HG03469 (cell line): ENCODE results near the gene TMEM156.
"Not testable (repeated sequence)": the region's sequence is repeated elsewhere in the genome, so short reads cannot be mapped to it uniquely, and the experiment has no call there.

ENCODE experiments used
- ATAC-seq: cut with Tn5 transposase; IDR thresholded peaks from one replicate; pipeline ENCODE4 v1.9.1; 2021; ENCODE audit warnings: mild to moderate bottlenecking, moderate library complexity, moderate number of reproducible peaks; ENCODE audit not compliant: unreplicated experiment

The TMEM156 gene

GRCh38 chr4:38958453-38959190, 73.6 kb downstream of the TMEM156 start:
- no peak for ATAC-seq

GRCh38 chr4:38957893-38958292, 74.3 kb downstream of the TMEM156 start:
- no peak for ATAC-seq

DNA sequence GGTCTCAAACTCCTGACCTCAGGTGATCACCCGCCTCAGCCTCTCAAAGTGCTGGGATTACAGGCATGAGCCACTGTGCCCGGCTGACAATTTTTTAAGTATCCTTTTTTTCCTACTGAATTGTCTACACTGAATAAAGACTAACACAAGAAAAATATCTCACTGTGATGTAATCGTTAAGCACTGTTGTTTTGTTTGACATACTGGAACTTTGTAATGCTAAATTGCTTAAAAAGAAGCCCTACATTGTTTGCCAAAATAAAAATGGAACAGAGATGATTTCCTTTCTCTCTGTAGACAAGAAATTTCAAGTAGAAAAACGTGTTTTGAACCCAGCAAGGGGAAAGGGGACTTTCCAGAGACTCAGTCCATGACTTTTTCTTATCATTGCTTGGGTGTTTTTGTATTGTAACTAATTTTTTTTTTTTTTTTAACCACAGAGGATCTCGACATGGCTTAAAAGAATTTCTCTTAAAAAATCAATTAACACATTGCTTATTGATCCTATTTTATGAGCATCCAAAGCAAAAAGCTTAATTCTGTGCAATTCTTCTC, 74.9 kb downstream of the TMEM156 start:
- no peak for ATAC-seq

- no peak for ATAC-seq
These were observed 76.3 kb downstream of the TMEM156 start for GRCh38 chr4:38955957-38956356.

- no peak for ATAC-seq
These were observed 77.5 kb downstream of the TMEM156 start for GRCh38 chr4:38954727-38955126.

- ATAC-seq, result no peak
These were observed 80.2 kb downstream of the TMEM156 start for GRCh38 chr4:38952017-38952416.

DNA sequence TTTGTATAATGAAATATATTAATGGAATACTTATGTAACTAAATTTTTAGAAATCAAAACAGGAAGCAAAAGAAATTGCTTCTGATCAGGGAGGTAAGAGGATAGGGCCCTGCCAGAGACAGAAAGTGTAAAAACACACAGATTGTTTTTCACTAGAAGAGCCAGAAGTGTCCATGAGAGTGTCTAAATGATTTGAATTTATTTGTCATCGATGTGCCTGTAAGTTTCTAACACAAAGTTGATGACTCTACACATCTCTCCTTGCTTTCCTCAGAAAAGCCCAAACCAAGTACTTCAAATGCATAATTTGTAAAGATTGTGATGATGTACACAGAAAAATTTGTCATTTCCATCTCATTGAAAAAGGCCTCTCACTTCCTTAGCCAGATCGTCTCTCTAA, 80.6 kb downstream of the TMEM156 start:
- no peak for ATAC-seq

DNA sequence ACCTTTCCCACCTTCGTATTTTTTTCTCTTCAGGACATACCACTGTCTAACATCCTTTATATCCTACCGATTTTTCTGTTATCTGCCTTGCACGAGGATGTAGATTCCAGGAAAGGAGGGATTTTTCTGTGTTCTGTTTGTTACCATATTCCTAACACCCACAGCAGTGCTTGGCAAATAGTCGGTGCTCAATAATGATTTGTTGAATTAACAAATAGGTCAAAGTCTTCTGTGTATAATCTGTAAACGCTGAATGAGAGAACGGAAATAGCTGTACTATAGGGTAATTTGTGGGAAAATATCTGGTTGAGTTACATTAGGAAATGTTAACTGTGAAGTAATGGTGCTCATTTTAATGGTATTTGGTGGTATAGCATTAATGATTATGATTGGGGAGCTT, 81.5 kb downstream of the TMEM156 start:
- no peak for ATAC-seq

DNA sequence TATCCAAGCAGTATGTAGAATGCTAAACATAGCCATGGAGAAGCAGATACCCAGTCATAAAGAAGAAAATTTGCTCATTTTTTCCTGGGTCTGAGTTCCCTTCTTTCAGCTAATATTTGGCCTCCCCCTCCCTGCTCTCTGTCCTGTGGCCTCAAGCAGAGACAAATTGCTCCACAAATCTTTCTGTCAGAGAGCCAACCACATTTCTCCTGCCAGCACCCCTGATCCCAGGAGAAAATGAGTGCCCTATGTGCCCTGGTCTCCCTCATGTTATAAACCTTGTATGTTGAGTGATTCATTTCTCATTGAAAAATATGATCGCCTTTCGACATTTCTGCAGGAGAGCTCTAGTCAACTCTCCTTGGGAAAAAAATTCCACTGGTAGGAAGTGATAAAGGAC, 82.0 kb downstream of the TMEM156 start:
- ATAC-seq, result no peak

DNA sequence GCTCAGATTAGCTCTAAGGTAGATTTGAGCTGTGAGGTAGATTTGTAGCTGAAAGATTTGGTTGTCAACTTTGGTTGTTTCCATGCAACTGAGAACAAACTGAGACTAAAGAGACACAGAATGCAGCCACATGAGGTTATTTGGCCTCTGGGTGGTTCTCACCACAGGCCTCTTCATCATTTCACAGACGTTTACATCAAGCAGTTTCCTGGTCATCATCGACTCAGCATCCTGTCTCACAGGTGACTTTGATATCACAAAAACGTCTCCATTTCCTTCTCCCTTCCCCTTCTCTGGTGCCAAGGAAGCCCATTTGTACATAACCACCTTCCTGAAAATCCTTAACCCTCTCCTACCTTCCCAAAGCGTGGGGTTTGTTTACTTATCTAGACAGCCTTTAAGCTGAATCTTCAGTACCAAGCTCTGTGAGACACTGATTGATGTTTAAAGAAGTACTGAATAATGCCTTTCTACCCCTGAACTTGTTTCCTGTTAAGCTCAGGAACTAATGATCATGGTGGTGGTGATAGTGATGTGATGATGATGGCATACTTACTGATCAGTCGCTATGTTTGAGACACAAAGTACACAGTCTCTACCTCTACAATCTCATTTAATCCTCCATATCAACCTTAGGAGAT, 82.7 kb downstream of the TMEM156 start:
- ATAC-seq, result no peak

DNA sequence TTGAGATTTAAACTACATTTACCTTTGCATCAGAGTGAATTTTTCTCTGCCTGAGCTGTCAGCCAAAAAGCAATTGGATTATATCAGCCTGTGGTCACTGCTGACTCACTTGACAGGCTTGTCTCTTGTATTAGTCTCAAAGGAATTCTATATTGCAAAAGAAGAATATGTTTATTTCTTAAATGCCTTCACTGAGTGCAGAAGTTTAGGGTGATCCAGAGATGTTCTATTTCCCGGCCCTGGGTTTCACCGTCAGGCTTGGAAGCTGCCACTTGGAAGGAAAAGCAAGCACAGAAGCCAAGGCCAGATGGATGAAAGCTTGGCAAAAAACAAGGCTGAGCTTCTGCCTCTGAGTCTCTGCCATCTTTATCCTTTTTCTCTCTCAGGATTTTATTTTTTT, 83.7 kb downstream of the TMEM156 start:
- no peak for ATAC-seq

GRCh38 chr4:38946919-38947318, 85.3 kb downstream of the TMEM156 start:
- ATAC-seq, result no peak

- no peak for ATAC-seq
These were observed 87.8 kb downstream of the TMEM156 start for GRCh38 chr4:38944440-38944839.

DNA sequence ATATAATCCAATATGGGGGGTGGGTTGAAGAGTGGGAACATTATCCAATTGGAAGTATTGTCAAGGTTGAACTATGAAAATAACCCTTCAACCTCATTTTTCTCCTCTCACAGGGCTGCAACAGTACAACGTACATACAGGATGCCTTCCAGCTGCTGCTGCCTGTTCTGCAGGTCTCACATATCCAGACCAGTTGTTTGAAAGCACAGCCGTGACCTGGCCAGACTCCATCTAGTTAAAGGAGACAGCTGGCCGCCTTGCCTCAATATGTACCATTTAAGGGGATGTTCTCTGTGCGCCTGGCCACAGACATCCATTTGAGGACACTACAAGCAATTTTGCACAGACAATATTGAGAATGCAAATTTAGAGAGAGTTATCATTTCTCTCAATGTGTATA, 88.9 kb downstream of the TMEM156 start:
- ATAC-seq, result no peak

DNA sequence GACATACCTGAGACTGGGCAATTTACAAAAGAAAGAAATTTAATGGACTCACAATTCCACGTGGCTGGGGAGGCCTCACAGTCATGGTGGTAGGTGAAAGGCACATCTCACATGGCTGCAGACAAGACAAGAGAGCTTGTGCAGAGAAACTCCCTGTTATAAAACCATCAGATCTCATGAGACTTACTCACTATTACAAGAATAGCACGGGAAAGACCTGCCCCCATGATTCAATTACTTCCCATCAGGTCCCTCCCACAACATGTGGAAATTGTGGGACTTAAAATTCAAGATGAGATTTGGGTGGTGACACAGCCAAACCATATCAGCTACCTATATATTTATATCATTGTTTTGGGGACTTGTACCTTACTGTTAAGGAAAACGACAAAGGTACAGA, 90.3 kb downstream of the TMEM156 start:
- ATAC-seq, result not testable (repeated sequence)

- ATAC-seq, result no peak
These were observed 91.7 kb downstream of the TMEM156 start for GRCh38 chr4:38940476-38940875.

DNA sequence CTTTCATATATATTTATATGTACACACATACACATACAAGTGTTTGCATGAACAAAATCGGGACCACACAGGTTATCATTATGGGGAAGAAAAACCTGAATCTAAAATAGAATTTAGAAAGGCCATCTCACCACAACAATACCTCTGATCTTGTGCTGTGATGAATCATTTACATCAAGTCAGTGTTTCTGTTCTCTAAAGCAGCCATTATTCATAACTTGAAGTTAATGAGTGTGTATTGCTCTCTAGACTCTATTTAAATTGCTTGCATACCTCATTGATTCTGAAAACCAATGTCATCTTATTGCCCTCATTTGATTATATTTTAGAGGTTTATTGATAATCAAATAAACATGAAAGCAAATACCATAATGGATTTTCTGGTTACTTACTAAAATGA, 93.0 kb downstream of the TMEM156 start:
- ATAC-seq, result peak; percentile 95

- no peak for ATAC-seq
These were observed 96.7 kb downstream of the TMEM156 start for GRCh38 chr4:38935391-38936073.

DNA sequence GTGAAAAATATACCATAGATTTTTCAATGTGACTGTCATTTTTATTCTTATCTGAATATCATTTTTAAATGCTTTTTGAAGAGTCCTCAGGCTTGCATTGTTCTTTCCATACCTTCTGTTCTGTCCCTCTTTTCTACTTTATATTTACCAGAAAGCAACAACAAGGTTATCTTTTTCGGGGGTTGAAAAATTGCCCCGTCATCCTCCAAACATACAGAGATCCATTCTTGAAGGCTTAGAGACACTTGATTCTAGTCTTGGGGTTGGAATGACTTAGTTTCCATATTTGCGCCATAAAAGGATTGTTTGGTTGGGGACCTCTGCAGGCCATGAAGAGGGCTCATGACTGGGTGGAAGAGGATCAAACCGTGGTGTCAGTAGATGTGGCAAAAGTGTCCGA, 101.1 kb downstream of the TMEM156 start:
- ATAC-seq, result no peak

DNA sequence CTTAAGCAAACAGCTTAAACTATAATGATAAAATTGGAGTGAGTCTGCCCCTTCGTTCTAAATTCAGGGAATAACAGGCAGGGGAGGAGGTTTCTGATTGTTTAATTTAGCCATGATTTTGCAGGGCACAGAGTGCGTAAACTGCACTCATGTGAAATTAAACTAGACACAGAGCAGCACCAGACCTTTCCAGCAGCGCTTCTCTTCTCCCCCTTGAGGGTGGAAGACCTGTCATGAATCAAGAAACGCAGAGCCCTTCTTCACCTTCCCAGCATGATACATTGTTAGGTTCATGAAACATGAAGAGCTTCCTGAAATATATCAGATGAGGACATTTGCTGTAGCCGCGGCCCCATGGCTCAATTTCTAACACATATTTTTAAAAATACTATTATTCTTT, 101.5 kb downstream of the TMEM156 start:
- no peak for ATAC-seq

DNA sequence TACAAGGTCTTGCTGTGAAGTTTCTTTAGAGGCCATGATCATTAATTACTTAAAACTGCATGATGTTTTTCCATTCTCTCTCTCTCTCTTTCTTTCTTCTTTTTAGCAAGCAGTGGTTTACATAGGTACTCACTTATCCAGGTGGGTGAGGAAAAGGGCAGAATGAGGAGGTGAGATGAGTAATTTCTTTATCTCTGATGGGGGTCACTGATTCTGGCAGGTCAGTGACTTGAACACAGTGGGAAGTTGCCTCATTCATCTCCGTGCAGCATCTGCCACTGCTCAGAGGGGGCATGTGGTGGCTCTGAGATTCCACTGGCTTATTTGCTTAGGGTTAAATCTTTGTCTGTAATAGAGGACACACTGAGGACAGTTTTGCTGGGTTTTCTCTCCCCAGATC, 102.0 kb downstream of the TMEM156 start:
- ATAC-seq, result no peak

DNA sequence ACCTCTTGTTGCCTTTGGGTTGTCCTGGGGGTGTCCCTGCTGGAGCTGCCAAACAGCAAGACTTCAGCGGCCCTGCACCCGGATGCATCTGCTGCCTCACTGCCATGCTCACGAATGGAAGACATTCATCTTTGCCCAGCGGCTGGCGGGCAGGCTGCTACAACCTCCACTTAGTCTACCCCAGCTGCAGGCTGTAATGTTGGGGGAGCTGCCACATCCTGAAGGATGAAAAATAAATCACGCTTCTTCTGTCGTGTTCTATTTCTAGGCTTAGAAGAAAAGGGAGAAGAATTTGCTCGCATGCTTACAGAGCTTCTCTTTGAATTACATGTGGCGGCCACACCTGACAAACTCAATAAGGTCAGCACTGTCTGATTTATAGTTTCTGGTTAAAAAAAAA, 103.2 kb downstream of the TMEM156 start:
- ATAC-seq, result no peak
